HG03097 (cell line): ENCODE data around the gene TANC1.
"Not testable (repeated sequence)": the region's sequence is repeated elsewhere in the genome, so short reads cannot be mapped to it uniquely, and the experiment has no call there.

Source experiments
- ATAC-seq: cut with Tn5 transposase; IDR thresholded peaks from one replicate; pipeline ENCODE4 v1.9.1; 2021; ENCODE audit not compliant: unreplicated experiment, low FRiP score

TANC1 gene

GRCh38 chr2:159133797-159134196 is 165.4 kb downstream of the TANC1 start:
- ATAC-seq, result no peak

- no peak for ATAC-seq
These were observed 166.5 kb downstream of the TANC1 start for GRCh38 chr2:159134979-159135378.

GRCh38 chr2:159136391-159136790 is 168.0 kb downstream of the TANC1 start:
- no peak for ATAC-seq

- ATAC-seq, result no peak
These were observed 169.2 kb downstream of the TANC1 start for GRCh38 chr2:159137511-159138241.

GRCh38 chr2:159138642-159139182 is 170.3 kb downstream of the TANC1 start:
- ATAC-seq, result no peak

- no peak for ATAC-seq
These were observed 170.9 kb downstream of the TANC1 start for GRCh38 chr2:159139216-159139933.

GRCh38 chr2:159140070-159140769 is 171.8 kb downstream of the TANC1 start:
- ATAC-seq, result no peak

- not testable (repeated sequence) for ATAC-seq
These were observed 172.4 kb downstream of the TANC1 start for GRCh38 chr2:159140821-159141220.

GRCh38 chr2:159144776-159145614 is 176.6 kb downstream of the TANC1 start:
- ATAC-seq, result peak; percentile 53

GRCh38 chr2:159145745-159146354 is 177.4 kb downstream of the TANC1 start:
- no peak for ATAC-seq

GRCh38 chr2:159146996-159147666 is 178.7 kb downstream of the TANC1 start:
- ATAC-seq, result no peak

- no peak for ATAC-seq
These were observed 179.2 kb downstream of the TANC1 start for GRCh38 chr2:159147690-159148089.

GRCh38 chr2:159148901-159149300 is 180.5 kb downstream of the TANC1 start:
- no peak for ATAC-seq

GRCh38 chr2:159149747-159150146 is 181.3 kb downstream of the TANC1 start:
- no peak for ATAC-seq

GRCh38 chr2:159150280-159150746 is 181.9 kb downstream of the TANC1 start:
- no peak for ATAC-seq

GRCh38 chr2:159151198-159152127 is 183.0 kb downstream of the TANC1 start:
- no peak for ATAC-seq

GRCh38 chr2:159152128-159152778 is 183.8 kb downstream of the TANC1 start:
- ATAC-seq, result no peak

GRCh38 chr2:159153063-159153462 is 184.6 kb downstream of the TANC1 start:
- no peak for ATAC-seq
